NCI-H345 treated with DMSO at 0.1 percent for 48 hours (cell line): ENCODE measurements around the gene TRABD.

Experiments
- DNase-seq: peaks from one replicate; lab custom pipeline; 2025; ENCODE audit not compliant: unreplicated experiment; lab: John Stamatoyannopoulos, UW

TRABD gene

GRCh38 chr22:50173311-50173982 lies 12.3 kb upstream of the TRABD start:
- DNase-seq = no peak

- DNase-seq = no peak
Observed at GRCh38 chr22:50173983-50174355, 11.7 kb upstream of the TRABD start.

- DNase-seq = no peak
Observed at GRCh38 chr22:50174382-50175190, 11.1 kb upstream of the TRABD start.

GRCh38 chr22:50175191-50175461 lies 10.6 kb upstream of the TRABD start:
- no peak for DNase-seq

- no peak for DNase-seq
Observed at GRCh38 chr22:50175921-50176849, 9.5 kb upstream of the TRABD start.

- no peak for DNase-seq
Observed at GRCh38 chr22:50176850-50177536, 8.7 kb upstream of the TRABD start.

- no peak for DNase-seq
Observed at GRCh38 chr22:50177537-50178470, 7.9 kb upstream of the TRABD start.

GRCh38 chr22:50178471-50178864 lies 7.2 kb upstream of the TRABD start:
- DNase-seq = no peak

- DNase-seq = no peak
Observed at GRCh38 chr22:50178871-50179869, 6.5 kb upstream of the TRABD start.

GRCh38 chr22:50179937-50180726 lies 5.6 kb upstream of the TRABD start:
- no peak for DNase-seq

GRCh38 chr22:50180727-50181521 lies 4.8 kb upstream of the TRABD start:
- DNase-seq = no peak

GRCh38 chr22:50182176-50183081 lies 3.3 kb upstream of the TRABD start:
- DNase-seq = no peak

- no peak for DNase-seq
Observed at GRCh38 chr22:50183141-50183971, 2.4 kb upstream of the TRABD start.

GRCh38 chr22:50184004-50184901 lies 1.5 kb upstream of the TRABD start:
- no peak for DNase-seq
